NK-92 treated with Interleukin-12 subunit alpha and Interleukin-12 subunit beta, amount 100 ng/mL, for 24 hours (cell line): ENCODE results near the gene FCER2.
A peak's percentile ranks its signal among the peaks of the same experiment; 100 is the strongest.

ENCODE experiments used
- DNase-seq: peaks from one replicate; lab custom pipeline; 2025; lab: John Stamatoyannopoulos, UW

The FCER2 gene

DNA sequence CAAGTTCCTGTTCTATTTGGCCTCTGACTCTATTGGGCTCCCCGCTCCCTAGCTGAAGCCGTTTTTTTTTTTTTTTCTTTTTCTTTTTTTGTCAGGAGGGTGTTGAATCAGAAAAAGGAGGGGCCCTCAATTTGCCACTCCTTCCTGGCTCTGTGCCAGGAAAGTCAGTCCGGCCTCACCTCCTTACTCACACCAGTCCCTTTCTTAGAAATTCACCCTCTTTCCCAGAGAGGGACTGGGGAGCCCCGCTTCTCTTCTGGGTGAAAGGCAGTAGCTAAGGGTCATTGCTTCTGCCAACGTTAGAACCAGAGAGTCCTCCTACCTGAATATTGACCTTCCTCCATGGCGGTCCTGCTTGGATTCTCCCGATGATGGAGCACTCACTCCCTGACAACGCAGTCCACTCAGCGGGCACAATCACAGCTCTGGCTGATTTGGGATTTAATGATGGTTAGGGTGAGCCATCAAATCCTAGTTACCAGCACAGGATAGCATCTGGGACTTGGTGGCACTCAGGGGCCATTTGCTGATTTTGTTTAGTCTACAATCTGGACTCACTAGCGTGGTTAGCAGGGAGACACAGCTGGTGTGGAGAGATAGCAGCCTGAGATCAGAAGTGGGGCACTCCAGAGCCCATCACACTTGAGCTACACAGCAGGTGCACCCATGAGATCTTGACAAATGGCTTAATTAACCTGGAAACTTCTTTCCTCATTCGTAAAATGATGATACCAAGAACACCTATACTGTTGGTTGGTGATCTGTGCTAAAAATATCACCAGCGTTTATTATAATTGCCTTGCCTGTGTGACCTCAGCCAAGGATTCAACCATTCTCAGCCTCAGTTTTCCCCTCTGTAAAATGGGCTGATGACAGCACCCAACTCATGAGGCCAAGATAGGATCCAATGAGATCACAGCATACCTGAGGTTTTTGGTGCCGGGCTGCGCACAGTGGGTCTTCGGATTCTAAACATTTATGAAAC, 2.2 kb downstream of the FCER2 start:
- no peak for DNase-seq

DNA sequence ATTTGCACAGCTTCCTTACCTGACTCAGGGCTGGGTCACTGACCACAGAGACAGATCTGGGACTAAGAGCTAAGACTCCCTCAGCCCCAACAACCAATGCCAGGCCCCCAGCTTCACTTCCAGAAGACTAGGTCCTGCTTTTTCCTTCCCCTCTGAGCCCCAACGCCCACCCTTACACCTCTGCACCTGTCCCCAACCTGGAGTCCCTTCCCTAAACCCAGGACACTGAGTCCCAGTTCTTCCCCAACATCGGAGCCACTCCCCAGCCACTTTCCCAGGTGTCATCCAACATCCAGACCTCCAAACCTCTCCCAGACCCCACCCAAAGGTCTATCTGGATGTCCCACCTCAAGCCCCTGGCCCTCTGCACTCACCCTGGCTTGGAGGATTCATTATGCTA, 2.9 kb downstream of the FCER2 start:
- DNase-seq, result no peak

DNA sequence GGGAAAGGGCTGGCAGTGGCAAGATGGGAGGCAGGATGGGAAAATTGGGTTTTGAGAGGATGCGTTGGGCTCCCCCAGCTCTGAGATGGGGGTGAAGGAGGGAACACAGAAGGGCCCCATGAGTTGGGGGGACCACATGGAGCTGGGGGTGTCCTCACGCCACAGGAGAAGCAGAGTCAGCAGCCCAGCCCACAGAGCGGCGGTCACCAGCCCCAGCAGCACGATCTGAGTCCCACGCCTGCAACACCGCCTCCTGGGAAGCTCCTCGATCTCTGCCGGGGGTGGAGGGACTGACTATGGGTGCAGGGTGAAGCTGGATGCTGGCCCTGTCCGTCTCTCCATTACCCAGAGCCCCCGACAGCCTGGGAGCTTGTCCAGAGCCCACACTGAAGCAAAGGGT, 3.3 kb downstream of the FCER2 start:
- no peak for DNase-seq

DNA sequence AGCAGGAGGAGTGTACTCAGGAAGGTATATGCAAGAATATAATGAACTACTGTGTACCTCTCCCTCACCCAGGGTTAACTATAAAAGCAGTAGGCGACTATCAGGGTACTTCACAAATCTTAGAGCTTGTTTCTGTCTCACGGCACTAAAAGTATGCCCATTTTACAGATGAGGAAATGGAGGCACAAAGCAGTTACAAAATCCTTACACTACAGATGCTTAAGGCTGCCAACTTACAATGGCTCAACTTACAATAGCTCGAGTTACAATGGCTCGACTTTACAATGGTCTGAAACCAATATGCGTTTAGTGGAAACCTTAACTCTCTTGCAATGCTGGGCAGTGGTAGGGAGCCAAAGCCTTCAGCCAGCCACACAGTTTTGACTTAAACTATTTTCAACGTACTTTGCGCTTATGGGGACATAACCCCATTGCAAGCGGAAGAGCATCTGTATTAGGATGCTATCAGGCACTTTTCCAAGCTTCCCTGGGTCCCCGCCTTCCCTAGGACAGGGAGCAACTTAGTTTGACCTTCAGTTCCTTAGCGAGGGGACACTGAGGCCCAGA, 4.1 kb downstream of the FCER2 start:
- no peak for DNase-seq

DNA sequence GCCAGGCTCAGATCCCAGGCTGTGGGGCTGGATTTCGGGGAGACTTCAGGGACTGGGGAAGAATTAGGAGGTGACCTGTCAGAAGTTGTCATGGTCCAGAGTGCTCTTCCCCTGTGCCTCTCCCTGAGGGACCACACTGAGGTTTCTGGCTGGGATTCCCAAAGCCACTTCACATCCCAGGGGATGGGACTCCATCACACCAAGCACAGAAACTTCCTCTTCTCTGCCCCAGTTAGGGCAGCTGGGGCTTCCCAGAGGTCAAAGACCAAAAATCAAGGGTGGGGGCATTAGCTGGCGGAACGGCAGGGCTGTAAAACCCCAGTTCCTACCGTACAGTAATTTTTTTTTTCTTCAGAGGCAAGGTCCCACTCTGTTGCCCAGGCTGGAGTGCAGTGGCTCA, 7.4 kb downstream of the FCER2 start:
- DNase-seq, result no peak

DNA sequence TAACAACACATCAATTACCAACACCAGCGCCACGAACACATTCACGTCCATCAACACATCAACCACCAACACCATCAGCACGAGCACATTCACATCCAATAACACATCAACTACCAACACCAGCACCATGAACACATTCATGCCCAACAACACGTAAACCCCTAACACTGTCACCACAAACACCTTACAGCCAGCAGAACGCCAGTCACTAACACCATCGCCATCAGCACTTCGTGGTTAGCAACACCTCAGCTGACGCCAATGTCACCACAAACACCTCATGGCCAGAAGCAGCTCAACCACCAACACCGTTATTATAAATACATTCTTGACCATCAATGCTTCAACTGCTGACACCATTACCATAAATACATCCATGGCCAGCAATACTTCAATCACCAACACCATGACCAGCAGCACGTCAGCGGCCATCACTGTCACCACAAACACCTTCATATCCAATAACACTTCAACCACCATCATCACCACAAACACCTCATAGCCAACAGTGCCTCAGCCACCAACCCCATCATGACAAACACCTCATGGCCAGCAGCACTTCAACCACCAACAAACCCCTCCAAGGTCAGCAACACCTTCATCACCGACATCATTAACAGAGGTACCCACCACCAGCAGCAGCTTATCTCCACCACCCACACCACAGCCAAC, 9.4 kb downstream of the FCER2 start:
- DNase-seq, result no peak

DNA sequence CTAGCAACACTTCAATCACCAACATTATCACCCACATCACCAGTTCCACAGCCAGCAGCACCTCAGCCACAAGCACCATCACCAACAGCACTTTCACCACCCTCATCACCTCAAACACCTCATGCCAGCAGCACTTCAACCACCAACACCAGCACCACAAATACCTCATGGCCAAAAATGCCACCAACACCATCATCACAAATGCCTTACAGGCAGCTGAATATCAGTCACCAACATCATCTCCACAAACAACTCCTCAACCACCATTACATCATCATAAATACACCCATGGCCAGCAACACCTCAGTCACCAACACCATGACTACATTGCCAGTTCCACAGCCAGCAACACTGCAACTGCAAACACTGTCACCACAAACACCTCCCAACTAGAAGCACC, 10.4 kb downstream of the FCER2 start:
- DNase-seq, result no peak

DNA sequence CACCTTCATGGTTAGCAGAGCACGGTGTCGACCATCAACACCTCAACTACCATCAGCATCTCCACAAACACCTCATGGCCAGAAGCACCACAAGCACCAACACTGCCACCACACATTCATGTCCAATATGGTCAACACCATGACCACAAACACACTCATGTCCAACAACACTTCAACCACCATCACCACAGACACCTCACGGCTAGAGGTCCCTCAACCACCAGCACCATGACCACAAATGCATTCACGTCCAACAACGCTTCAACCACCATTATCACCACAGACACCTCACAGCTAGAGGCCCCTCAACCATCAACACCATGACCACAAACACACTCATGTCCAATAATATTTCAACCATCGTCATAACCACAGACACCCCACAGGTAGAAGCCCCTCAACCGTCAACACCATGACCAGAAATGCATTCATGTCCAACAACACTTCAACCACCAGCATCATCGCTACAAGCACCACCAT, 11.1 kb downstream of the FCER2 start:
- DNase-seq, result no peak

DNA sequence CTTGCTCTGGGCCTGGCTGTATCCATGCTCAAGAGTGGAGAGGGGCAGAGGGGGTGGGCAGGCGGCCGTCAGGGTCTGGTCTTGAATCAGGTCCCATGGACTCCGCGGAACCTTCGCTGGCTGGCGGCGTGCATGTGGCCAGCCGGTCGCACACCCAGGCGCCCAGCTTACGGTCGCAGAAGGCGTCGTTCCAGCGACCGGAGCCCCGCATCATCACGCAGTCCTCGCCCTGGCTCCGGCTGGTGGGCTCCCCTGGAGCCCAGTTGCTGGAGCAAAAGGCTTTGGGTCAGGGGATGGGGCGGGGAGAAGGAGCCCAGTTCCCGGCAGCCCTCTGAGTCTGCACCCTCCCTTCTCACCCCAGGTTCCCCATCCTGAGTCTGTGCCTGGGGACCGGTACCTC, 12.8 kb downstream of the FCER2 start:
- no peak for DNase-seq

DNA sequence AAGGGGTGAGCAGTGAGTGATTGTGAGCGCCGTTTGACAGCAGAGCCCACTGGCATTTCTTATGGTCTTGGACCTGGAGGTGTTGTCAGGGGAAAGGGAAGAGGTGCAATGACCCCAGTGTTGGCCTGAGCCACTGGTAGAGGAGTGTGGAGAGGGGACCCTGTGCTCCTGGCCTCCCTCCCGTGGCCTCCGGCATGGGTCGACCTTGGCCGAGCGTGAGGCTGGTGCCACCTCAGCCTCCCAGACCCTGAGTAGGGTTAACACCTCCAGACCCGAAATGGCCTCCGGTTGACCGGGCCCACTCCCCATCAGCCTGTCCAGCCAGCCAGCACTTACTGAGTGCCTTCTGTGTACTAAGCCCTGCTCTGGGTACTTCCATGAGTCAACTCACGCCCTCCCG, 14.8 kb downstream of the FCER2 start:
- no peak for DNase-seq

DNA sequence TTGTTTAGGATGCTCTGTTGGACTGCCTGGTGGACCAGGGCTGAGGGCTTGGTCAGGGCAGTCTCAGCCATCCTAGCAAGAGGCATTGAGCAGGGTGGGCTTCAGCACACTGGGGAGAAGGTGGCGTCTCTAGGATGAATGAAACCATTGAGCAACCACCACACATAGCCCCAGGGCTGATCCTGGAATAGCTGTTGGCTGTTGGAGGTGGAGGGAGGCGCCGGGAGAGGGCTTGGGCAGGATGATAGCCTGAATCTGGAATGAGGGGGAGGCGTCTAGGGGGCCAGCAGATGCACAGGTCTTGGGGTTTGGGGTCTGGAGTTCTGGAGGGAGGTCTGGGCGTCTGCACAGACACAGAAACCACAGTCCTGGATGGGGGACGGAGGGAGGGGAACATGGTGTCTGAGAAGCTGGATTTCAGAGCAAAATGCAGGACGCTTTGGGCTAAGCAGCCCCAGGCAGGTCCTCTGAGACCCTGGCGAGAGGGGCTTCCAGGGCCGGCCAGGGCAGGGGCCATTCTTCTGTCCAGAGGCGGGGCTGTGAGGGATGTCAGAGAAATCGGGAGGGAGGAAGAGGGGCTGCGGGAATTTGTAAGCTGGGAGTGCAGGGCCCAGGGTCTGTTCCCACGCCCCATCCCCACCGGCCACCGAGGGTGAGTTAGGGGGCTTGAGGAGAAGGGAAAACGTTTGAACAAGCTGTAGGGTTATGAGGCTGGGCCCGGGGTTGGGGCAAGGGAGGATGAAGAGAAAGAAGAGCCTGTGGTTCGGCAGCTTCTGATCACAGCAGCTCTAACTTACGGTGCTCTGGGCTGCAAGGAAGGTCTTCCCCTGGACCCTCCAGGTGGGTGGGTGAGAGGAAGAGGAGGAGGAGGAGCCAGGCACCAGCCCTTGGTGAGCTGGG, 16.1 kb downstream of the FCER2 start:
- no peak for DNase-seq

DNA sequence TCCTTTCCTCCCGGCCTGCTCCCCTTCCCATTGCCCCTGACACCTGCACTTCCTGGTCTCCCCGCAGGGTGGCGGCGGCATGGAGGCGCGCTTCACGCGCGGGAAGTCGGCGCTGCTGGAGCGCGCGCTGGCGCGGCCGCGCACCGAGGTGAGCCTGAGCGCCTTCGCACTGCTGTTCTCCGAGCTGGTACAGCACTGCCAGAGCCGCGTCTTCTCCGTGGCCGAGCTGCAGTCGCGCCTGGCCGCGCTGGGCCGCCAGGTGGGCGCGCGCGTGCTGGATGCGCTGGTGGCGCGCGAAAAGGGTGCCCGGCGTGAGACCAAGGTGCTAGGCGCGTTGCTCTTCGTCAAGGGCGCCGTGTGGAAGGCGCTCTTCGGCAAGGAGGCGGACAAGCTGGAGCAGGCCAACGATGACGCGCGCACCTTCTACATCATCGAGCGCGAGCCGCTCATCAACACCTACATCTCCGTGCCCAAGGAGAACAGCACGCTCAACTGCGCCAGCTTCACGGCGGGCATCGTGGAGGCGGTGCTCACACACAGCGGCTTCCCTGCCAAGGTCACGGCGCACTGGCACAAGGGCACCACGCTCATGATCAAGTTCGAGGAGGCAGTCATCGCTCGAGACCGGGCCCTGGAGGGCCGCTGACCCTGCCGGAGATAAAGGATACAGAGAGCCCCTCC, 19.6 kb downstream of the FCER2 start:
- no peak for DNase-seq

DNA sequence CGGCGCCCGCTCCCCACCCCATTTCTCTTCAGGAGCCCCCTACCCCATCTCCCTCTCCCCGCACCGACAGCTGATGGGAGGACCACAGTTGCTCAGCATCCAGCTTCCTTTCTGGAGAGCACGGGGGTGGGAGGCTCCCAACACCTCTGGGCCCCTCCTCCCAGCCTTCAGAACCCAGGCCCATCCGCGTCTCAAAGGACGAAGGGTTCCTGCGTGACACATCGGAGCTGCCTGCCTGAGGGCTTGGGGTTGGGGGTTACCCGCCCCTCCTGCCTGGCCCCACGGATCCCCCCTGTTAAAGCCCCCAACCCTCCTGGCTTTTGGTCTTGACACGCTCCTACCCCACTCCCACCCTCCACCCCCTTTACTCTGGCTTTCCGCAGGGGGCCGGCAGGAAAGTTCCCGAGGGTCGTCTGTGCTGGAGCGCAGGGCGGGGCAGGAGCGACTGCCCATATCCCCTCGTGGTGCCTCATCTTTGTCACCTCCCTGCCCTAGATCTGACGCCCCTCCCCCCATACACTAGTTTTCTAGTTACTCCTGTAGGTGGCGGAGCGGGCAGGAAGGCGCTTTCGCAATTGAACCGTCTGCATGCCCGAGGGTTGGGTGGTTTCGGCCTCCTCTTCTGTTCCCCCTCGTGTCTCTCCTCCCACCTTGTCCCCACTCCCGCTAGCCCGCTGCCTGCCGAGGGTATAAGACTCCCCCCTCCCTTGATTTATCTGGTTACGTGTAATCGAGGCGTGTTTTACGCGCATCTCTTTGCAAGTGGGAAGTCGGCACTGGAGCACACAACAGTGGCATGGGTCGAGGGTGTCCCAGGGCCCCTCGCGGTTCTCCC, 20.4 kb downstream of the FCER2 start:
- no peak for DNase-seq

DNA sequence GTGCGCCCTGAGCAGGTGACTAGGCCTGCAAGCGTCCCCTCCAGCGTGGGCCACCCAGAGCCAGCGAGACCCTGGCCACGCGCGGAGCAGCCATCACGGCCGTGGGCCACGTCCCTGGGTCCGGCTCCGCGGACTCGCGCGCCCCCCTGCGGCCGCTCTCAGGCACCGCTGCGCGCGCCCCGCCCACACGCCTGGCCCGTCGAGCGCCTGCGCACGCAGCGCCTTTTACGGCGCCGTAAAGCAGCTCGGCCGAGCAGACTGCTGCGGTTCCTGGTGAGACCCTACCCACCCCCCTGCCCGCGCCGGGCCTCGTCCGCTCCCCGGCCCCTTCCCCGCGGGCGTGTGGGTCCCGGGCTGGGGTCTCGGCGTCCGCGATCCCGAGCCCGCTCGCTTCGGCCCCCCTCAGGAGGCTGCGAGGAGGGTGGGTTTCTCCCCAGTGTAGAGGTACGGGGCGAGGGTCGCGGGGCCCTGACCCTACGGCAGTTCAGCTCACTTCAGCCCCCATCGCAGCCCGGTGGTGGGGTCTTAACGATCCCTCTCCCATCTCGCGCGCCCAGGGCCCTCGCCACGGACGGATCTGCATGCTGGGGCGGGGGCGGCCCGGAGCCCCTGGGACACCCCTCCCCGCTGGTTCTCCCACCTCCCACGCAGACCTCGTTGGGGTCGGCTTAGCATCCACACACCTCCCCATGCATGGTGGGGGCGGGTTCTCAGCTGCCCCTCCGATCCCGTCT, 21.2 kb downstream of the FCER2 start, which contains the start of gene TRAPPC5:
Gene TRAPPC5 (plus strand): TSS at position 228 of the 734 bp plus-strand sequence. CDS start 1,421 bp downstream, outside the sequence.
- peak; percentile 73 for DNase-seq

DNA sequence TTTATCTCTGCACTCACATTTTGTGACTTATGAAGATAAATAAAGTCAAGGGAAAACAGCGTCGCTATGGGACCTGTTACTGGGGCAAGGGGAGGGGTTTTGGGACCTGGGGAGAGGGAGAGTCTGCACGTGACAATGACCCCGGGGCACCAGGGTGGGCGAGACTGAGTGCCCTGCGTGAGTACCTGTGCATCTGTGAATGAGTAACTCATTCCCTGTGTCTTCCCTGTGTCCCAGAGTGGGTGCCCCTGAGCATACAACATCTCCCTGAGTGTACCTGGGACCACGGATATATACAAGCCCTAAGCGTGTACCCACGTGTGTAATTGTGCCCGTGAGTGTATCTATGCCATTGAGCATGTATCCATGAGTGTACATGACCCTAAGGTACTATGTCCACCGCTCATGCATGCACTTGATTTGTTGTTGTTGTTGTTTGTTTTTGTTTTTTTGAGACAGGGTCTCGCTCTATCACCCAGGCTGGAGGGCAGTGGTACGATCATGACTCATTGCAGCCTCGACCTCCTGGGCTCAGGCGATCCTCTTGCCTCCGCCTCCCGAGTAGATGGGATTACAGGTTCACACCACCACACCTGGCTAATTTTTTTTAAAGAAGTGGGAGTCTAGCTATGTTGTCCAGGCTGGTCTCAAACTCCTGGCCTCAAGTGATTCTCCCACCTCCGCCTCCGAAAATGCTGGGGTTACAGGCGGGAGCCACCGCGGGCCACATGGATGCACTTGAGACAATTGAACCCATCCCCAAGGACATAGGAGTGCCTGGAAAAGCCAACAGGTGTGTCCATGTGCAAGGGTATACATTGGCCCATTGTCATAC, 21.9 kb downstream of the FCER2 start:
- DNase-seq, result no peak

DNA sequence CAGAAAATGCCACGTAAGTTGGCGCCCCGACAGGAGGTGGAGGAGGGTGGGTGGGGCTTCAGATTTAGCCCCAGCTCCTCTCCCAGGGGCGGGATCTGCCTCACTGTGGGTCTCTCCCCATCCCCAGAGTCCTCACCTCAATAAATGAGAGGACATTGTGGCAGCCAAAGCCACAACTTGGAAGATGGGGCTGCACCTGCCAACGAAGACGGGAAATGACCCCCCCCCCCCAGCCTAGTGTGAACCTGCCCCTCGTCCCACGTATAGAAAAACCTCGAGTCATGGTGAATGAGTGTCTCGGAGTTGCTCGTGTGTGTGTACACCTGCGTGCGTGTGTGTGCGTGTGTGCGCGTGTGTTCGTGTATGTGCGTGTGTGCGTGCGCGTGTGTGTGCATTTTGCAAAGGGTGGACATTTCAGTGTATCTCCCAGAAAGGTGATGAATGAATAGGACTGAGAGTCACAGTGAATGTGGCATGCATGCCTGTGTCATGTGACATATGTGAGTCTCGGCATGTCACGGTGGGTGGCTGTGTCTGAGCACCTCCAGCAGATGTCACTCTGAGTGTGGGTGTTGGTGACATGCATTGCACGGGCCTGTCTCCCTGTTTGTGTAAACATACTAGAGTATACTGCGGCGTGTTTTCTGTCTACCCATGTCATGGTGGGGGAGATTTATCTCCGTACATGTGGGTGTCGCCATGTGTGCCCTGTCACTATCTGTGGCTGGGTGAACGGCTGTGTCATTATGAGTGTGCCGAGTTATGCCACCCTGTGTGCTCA, 22.8 kb downstream of the FCER2 start:
- no peak for DNase-seq

DNA sequence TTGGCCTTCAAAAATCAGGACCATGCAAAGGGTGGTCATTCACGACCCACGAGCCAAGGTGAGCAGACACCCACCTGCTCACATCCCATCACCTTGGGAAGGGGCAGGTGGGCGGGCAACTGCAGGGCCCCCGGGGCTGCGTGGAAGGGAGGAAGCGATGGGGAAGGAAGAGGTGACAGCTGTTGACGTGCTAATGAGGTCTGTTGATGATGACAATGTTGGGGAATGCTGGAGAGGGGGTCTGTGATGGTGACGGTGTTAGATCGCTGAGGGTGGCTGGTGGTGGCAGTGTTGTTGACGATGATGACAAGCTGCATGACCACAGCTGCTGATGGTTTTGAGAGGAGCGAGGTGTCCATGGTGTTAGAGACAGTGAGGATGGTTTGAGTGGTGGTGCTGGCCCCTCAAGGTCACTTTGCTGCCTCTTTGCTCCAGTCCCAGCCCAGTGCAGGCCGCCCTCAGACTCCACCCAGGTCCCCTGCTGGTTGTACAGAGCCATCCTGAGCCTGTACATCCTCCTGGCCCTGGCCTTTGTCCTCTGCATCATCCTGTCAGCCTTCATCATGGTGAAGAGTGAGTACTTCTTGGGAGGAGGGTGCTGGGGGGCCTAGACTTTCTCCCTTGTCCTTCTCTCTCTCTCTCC, 24.1 kb downstream of the FCER2 start:
- DNase-seq, result no peak
